HepG2 (cell line): ENCODE data around the gene METRN. TPM values are rescaled to one million over a fixed set of nuclear protein-coding genes. Genes with fewer than 3 reads are reported as not detected.

Experiments used
- RAD51 ChIP-seq: fragments of 450-650 bp; IDR thresholded peaks from 2 replicates; pipeline ENCODE4 v1.6.1; 2016; ENCODE audit warnings: borderline replicate concordance
- SRSF9 ChIP-seq: fragments of 200-400 bp; formaldehyde crosslinking; IDR thresholded peaks from 2 replicates; pipeline ENCODE4 v1.6.1; 2018; ENCODE audit warnings: borderline replicate concordance, mild to moderate bottlenecking, low read depth, low read length; ENCODE audit not compliant: insufficient read depth, poor library complexity, severe bottlenecking
- ZFP36L2 ChIP-seq: sonication (generic); formaldehyde crosslinking; IDR thresholded peaks from 2 replicates; pipeline ENCODE4 v1.4.0; 2020; ENCODE audit warnings: missing genetic modification reagents
- ZNF274 ChIP-seq: sonication (generic); formaldehyde crosslinking; IDR thresholded peaks from 2 replicates; pipeline ENCODE4 v1.5.1; 2020; ENCODE audit warnings: mild to moderate bottlenecking, missing genetic modification reagents
- polyA plus RNA-seq, 8 experiments: library from polyadenylated mRNA; depleted of rRNA in 3 of 8; stranded (reverse) in 7 of 8; unstranded in 1 of 8; fragments of >200 nt; fragmentation: Illumina TruSeq in 4 of 8; extraction: Trizol in 4 of 8; gene quantifications; 2 replicates each; pipeline versions ENCODE4 v1.2.1 to v1.2.3, GENCODE V29; 2011 to 2016; ENCODE audit warnings: low read depth in 4 of 8, missing spikeins in 1 of 8, mixed read lengths in 1 of 8; ENCODE audit not compliant: insufficient read depth in 1 of 8
- total RNA-seq, 5 experiments: library from RNA; depleted of rRNA; stranded (reverse); fragments of >200 nt; fragmentation: Illumina TruSeq; extraction: Trizol; gene quantifications; 2 replicates each; pipeline ENCODE4 v1.2.3, GENCODE V29; 2016; ENCODE audit warnings: low read depth in 1 of 5
- TF ChIP-seq, protein P1 (sequence below), 2 experiments: fragments of 450-650 bp in 1 of 2; sonication (generic) in 1 of 2; formaldehyde crosslinking in 1 of 2; IDR thresholded peaks; 2 replicates each; pipeline versions ENCODE4 v1.6.1 to v1.8.0; 2016 to 2022; ENCODE audit warnings: antibody characterized with exemption in 1 of 2, mild to moderate bottlenecking in 1 of 2, missing genetic modification reagents in 1 of 2
- TF ChIP-seq, protein P2 (sequence below): IDR thresholded peaks from 2 replicates; pipeline ENCODE4 v1.6.1; 2016; ENCODE audit warnings: mild to moderate bottlenecking
- TF ChIP-seq, protein P3 (sequence below): sonication (generic); formaldehyde crosslinking; IDR thresholded peaks from 2 replicates; pipeline ENCODE4 v1.4.0; 2020; ENCODE audit warnings: missing genetic modification reagents, borderline replicate concordance
- TF ChIP-seq, protein P4 (sequence below): sonication (generic); formaldehyde crosslinking; IDR thresholded peaks from 2 replicates; pipeline ENCODE4 v1.9.0; 2022; ENCODE audit warnings: low read depth, missing genetic modification reagents

METRN gene
- total and polyA plus RNA-seq, 2 of the 13 experiments (the other 11 are each of a cell fraction or from before 2014, with no cell fraction given), result 25.5 to 46.1 TPM

DNA sequence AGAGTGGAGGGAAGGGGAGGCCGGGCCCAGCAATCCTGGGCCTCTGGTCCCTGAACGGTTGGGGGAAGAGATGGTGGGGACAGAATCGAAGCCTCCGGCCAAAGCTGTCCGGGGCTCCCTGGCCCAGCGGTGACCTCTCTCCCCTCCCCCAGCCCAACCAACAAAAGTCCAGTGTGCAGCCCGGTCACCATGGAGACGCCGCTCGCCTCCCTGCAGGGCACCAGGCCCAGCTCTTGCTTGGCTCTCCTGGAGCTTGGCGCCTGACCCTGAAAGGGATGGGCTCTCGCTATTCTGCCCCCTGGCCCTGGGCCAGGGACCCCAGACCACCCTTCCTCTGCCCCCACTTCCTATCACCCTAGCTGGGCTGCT lies 1.3 kb downstream of the METRN start (continued):
- TF ChIP-seq, protein P1, sequence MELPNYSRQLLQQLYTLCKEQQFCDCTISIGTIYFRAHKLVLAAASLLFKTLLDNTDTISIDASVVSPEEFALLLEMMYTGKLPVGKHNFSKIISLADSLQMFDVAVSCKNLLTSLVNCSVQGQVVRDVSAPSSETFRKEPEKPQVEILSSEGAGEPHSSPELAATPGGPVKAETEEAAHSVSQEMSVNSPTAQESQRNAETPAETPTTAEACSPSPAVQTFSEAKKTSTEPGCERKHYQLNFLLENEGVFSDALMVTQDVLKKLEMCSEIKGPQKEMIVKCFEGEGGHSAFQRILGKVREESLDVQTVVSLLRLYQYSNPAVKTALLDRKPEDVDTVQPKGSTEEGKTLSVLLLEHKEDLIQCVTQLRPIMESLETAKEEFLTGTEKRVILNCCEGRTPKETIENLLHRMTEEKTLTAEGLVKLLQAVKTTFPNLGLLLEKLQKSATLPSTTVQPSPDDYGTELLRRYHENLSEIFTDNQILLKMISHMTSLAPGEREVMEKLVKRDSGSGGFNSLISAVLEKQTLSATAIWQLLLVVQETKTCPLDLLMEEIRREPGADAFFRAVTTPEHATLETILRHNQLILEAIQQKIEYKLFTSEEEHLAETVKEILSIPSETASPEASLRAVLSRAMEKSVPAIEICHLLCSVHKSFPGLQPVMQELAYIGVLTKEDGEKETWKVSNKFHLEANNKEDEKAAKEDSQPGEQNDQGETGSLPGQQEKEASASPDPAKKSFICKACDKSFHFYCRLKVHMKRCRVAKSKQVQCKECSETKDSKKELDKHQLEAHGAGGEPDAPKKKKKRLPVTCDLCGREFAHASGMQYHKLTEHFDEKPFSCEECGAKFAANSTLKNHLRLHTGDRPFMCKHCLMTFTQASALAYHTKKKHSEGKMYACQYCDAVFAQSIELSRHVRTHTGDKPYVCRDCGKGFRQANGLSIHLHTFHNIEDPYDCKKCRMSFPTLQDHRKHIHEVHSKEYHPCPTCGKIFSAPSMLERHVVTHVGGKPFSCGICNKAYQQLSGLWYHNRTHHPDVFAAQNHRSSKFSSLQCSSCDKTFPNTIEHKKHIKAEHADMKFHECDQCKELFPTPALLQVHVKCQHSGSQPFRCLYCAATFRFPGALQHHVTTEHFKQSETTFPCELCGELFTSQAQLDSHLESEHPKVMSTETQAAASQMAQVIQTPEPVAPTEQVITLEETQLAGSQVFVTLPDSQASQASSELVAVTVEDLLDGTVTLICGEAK (IDR thresholded peaks at IDR 0.05), result no peak
- TF ChIP-seq, protein P1 (CRISPR knock-in tag; IDR thresholded peaks at IDR 0.05), result no peak
- TF ChIP-seq, protein P2, sequence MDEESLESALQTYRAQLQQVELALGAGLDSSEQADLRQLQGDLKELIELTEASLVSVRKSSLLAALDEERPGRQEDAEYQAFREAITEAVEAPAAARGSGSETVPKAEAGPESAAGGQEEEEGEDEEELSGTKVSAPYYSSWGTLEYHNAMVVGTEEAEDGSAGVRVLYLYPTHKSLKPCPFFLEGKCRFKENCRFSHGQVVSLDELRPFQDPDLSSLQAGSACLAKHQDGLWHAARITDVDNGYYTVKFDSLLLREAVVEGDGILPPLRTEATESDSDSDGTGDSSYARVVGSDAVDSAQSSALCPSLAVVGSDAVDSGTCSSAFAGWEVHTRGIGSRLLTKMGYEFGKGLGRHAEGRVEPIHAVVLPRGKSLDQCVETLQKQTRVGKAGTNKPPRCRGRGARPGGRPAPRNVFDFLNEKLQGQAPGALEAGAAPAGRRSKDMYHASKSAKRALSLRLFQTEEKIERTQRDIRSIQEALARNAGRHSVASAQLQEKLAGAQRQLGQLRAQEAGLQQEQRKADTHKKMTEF (CRISPR knock-in tag), result 0 out of 2 replicates have a peak, but pooled peaks have one; percentile 33
- no peak for TF ChIP-seq ZNF274 (CRISPR knock-in tag)
- TF ChIP-seq, protein P3, sequence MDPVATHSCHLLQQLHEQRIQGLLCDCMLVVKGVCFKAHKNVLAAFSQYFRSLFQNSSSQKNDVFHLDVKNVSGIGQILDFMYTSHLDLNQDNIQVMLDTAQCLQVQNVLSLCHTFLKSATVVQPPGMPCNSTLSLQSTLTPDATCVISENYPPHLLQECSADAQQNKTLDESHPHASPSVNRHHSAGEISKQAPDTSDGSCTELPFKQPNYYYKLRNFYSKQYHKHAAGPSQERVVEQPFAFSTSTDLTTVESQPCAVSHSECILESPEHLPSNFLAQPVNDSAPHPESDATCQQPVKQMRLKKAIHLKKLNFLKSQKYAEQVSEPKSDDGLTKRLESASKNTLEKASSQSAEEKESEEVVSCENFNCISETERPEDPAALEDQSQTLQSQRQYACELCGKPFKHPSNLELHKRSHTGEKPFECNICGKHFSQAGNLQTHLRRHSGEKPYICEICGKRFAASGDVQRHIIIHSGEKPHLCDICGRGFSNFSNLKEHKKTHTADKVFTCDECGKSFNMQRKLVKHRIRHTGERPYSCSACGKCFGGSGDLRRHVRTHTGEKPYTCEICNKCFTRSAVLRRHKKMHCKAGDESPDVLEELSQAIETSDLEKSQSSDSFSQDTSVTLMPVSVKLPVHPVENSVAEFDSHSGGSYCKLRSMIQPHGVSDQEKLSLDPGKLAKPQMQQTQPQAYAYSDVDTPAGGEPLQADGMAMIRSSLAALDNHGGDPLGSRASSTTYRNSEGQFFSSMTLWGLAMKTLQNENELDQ (CRISPR knock-in tag), result no peak
- no peak for TF ChIP-seq RAD51
- no peak for TF ChIP-seq SRSF9
- no peak for TF ChIP-seq ZFP36L2
- TF ChIP-seq, protein P4, sequence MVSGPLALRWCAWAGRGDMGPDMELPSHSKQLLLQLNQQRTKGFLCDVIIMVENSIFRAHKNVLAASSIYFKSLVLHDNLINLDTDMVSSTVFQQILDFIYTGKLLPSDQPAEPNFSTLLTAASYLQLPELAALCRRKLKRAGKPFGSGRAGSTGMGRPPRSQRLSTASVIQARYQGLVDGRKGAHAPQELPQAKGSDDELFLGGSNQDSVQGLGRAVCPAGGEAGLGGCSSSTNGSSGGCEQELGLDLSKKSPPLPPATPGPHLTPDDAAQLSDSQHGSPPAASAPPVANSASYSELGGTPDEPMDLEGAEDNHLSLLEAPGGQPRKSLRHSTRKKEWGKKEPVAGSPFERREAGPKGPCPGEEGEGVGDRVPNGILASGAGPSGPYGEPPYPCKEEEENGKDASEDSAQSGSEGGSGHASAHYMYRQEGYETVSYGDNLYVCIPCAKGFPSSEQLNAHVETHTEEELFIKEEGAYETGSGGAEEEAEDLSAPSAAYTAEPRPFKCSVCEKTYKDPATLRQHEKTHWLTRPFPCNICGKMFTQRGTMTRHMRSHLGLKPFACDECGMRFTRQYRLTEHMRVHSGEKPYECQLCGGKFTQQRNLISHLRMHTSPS (CRISPR knock-in tag), result no peak
